Measurements from ENCODE around the gene FCMR. TPM values are rescaled to one million over a fixed set of nuclear protein-coding genes. Genes with fewer than 3 reads are reported as not detected.

The FCMR gene
- total and polyA plus RNA-seq, 10 of the 15 experiments (the other 5 are each of a cell fraction or from before 2014, with no cell fraction given) = 79.7 to 245 (median 123) TPM

- TF ChIP-seq SREBF2 (IDR thresholded peaks at IDR 0.05; ENCODE audit: low read length) (no peak), DPF2 (IDR thresholded peaks at IDR 0.05) (peak; percentile 77), RELB (IDR thresholded peaks at IDR 0.05; ENCODE audit: low read depth) (peak; percentile 63), BCLAF1 (IDR thresholded peaks at IDR 0.05) (no peak), PAX5 (IDR thresholded peaks at IDR 0.05; ENCODE audit: borderline replicate concordance, low read depth, low read length) (peak; percentile 81; the same call in 1 of the 2 replicates), BCL3 (IDR thresholded peaks at IDR 0.05; ENCODE audit: borderline replicate concordance, insufficient read depth, low read depth, low read length, poor library complexity, severe bottlenecking) (peak; percentile 10), MXI1 (IDR thresholded peaks at IDR 0.05; ENCODE audit: low read depth, low read length) (peak; percentile 89), CHD1 (IDR thresholded peaks at IDR 0.05; ENCODE audit: low read depth, low read length) (peak; percentile 61; the same call in 1 of the 2 replicates), MYB (IDR thresholded peaks at IDR 0.05; ENCODE audit: borderline replicate concordance, low read depth, low read length) (no peak), EGR1 (IDR thresholded peaks at IDR 0.05; ENCODE audit: borderline replicate concordance in 1 of 2, low read depth in 2 of 2, low read length in 2 of 2) (peak in 1 of 2 experiments; percentile 95; a peak in 2 of 3 replicates), USF2 (IDR thresholded peaks at IDR 0.05; ENCODE audit: borderline replicate concordance, low read depth, low read length) (peak; percentile 38; the same call in 1 of the 2 replicates), HSF1 (IDR thresholded peaks at IDR 0.05; ENCODE audit: low read depth, low read length) (no peak), ELK1 (IDR thresholded peaks at IDR 0.05; ENCODE audit: low read depth, low read length) (peak; percentile 56; the same call in 1 of the 2 replicates), JUNB (IDR thresholded peaks at IDR 0.05) (no peak), NFXL1 (IDR thresholded peaks at IDR 0.05; ENCODE audit: borderline replicate concordance) (no peak)
These were observed 1.5 kb upstream of the FCMR start (continued) for GRCh38 chr1:206923009-206923960.

Data from GM12878 (cell line).